Measurements from ENCODE around the gene DLX4. TPM values are rescaled to one million over a fixed set of nuclear protein-coding genes. Genes with fewer than 3 reads are reported as not detected.

DLX4 gene
- total RNA-seq, 6 experiments from 2014 or later, result not detected

GRCh38 chr17:49980703-49981197 is 11.8 kb downstream of the DLX4 start:
- DNase-seq, result no peak
- WGBS (ENCODE audit: insufficient coverage, low coverage, low lambda C conversion rate, missing lambda C conversion rate), result 83% methylated on average over 1 of the region's 7 CpGs
- Histone ChIP-seq H3K9me3 (no peaks in the 10 kb centered on the region), H3K27me3 (no peaks in the 10 kb centered on the region), H3K36me3 (no peaks in the 10 kb centered on the region), H3K4me1 (no peaks in the 10 kb centered on the region), H3K27ac (no peak overlapping the region), H3K4me3 (no peak overlapping the region)
- no peak for ATAC-seq
- intact Hi-C loops (cut with DNase I), result no loop called here
- TF ChIP-seq, protein P1, sequence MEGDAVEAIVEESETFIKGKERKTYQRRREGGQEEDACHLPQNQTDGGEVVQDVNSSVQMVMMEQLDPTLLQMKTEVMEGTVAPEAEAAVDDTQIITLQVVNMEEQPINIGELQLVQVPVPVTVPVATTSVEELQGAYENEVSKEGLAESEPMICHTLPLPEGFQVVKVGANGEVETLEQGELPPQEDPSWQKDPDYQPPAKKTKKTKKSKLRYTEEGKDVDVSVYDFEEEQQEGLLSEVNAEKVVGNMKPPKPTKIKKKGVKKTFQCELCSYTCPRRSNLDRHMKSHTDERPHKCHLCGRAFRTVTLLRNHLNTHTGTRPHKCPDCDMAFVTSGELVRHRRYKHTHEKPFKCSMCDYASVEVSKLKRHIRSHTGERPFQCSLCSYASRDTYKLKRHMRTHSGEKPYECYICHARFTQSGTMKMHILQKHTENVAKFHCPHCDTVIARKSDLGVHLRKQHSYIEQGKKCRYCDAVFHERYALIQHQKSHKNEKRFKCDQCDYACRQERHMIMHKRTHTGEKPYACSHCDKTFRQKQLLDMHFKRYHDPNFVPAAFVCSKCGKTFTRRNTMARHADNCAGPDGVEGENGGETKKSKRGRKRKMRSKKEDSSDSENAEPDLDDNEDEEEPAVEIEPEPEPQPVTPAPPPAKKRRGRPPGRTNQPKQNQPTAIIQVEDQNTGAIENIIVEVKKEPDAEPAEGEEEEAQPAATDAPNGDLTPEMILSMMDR (IDR thresholded peaks at IDR 0.05), result no peak
- no peak for TF ChIP-seq POLR2A (IDR thresholded peaks at IDR 0.05)

- peaks cover 0 to 8% of the 10 kb centered on the region in 2 donors for H3K27me3 ChIP-seq
- H3K9me3 ChIP-seq, result no peaks in the 10 kb centered on the region
- H3K36me3 ChIP-seq, result no peaks in the 10 kb centered on the region
- no CpG with 5 or more reads among the region's 3 CpGs for WGBS (ENCODE audit: insufficient coverage, low coverage, low lambda C conversion rate, missing lambda C conversion rate)
- H3K27ac ChIP-seq, result no peak overlapping the region
- H3K4me1 ChIP-seq, result no peaks in the 10 kb centered on the region
- no peak for DNase-seq
- ATAC-seq, result no peak
- TF ChIP-seq POLR2A (IDR thresholded peaks at IDR 0.05), result no peak
- intact Hi-C loops (cut with DNase I), result no loop called here
- no peak overlapping the region for H3K4me3 ChIP-seq
Observed at GRCh38 chr17:49984283-49984682, 15.3 kb downstream of the DLX4 start.

GRCh38 chr17:49984776-49985175 is 15.8 kb downstream of the DLX4 start:
- Histone ChIP-seq H3K4me3 (no peak overlapping the region), H3K4me1 (no peaks in the 10 kb centered on the region), H3K9me3 (no peaks in the 10 kb centered on the region), H3K36me3 (no peaks in the 10 kb centered on the region), H3K27ac (no peak overlapping the region), H3K27me3 (peaks cover 0 to 8% of the 10 kb centered on the region in 2 donors)
- intact Hi-C loops (cut with DNase I), result no loop called here
- WGBS (ENCODE audit: insufficient coverage, low coverage, low lambda C conversion rate, missing lambda C conversion rate), result 50% methylated on average over 1 of the region's 2 CpGs
- TF ChIP-seq POLR2A (IDR thresholded peaks at IDR 0.05), result no peak
- TF ChIP-seq, protein P1 (IDR thresholded peaks at IDR 0.05), result no peak
- no peak for DNase-seq
- ATAC-seq, result no peak

DNA sequence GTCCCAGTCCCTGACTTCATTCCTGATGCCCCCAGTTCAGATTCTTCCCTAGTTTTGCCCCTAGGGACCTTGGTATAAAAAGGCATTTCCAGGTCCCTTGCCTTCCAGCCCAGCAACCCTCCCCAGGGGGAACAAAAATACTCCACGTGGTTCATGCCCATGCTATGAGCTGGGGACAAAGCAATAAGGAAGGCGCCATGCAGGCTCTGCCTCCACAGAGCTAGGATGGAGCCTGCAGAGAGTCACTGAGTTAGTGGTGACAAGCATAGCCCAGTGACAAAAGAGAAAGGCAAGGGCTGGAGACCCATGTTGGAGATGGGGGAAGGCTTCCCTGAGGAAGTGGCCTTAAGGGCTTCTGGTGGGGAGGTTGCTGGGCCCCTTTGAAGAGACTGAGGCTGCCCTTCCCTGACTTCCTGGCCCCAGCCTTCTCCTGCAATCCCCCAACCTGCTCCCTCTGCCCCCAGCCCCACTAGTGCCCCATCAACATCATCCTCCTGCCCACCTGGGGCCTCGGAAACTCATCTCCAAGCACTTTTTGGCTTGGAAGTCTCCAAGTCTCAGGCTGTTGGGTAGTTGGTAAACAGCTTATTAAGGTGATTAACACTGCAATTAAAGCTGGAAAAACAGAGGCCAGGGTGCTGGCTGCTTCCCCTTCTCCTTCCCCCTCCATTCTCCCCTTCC is 16.5 kb downstream of the DLX4 start:
- TF ChIP-seq, protein P1 (IDR thresholded peaks at IDR 0.05), result no peak
- no peak for TF ChIP-seq POLR2A (IDR thresholded peaks at IDR 0.05)
- Histone ChIP-seq H3K4me1 (no peaks in the 10 kb centered on the region), H3K27ac (no peak overlapping the region), H3K36me3 (no peaks in the 10 kb centered on the region), H3K4me3 (no peak overlapping the region), H3K27me3 (peaks cover 0 to 8% of the 10 kb centered on the region in 2 donors), H3K9me3 (no peaks in the 10 kb centered on the region)
- DNase-seq, result no peak
- 45% methylated on average over 2 of the region's 3 CpGs for WGBS (ENCODE audit: insufficient coverage, low coverage, low lambda C conversion rate, missing lambda C conversion rate)
- no peak for ATAC-seq
- intact Hi-C loops (cut with DNase I), result no loop called here

DNA sequence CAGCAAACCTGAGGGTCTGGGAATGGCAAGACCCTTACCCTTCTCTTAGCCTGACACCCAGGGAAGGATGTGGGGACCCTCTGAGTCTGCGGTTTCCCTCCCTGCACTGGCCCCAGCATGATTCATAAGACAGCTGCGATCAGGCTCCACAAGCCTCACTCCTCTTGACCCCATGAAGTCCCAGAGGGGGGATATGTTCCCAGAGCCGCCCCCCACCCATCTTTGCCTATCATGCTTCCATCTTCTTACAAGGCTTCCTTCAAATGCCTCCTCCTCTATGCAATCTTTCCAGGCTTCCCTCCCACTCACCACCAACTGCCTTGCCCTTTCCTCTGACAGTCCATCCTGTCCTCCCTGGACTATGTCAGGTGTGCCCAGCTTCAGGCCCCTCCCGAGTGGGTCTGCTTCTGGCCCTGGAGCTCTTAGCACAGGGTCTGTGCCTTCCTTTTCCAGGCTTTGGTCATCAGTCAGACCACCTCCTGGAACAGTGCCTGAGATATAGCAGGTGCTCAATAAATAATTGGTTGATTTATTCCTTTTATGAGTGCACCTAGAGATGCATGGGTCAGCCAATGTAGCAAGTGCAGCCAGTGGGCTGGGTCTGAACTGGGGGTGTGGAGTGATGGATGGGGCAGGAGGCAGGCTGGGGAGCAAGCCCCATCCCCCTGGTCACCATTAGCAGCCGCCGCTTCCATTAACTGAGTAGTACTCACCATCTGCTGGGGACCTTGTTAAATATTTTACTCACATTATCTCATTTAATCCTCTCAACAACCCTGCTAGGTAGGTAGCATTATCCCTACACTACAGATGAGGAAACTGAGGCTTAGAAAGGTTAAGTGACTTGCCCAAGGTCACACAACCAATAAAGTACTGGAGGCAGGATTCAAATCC is 17.7 kb downstream of the DLX4 start:
- Histone ChIP-seq H3K9me3 (no peaks in the 10 kb centered on the region), H3K27me3 (peaks cover 0 to 8% of the 10 kb centered on the region in 2 donors), H3K36me3 (no peaks in the 10 kb centered on the region), H3K4me3 (no peak overlapping the region), H3K27ac (no peak overlapping the region), H3K4me1 (no peaks in the 10 kb centered on the region)
- ATAC-seq (no peak), DNase-seq (peak in 1 of 3 donors; percentile 24)
- TF ChIP-seq, protein P1 (IDR thresholded peaks at IDR 0.05), result no peak
- no peak for TF ChIP-seq POLR2A (IDR thresholded peaks at IDR 0.05)
- intact Hi-C loops (cut with DNase I), result no loop called here
- WGBS (ENCODE audit: insufficient coverage, low coverage, low lambda C conversion rate, missing lambda C conversion rate), result 23% methylated on average over 3 of the region's 6 CpGs
